ENCODE results near the gene SCARF1. TPM values are rescaled to one million over a fixed set of nuclear protein-coding genes. Genes with fewer than 3 reads are reported as not detected.

The SCARF1 gene
- total RNA-seq, 1 donor = 1.3 TPM

DNA sequence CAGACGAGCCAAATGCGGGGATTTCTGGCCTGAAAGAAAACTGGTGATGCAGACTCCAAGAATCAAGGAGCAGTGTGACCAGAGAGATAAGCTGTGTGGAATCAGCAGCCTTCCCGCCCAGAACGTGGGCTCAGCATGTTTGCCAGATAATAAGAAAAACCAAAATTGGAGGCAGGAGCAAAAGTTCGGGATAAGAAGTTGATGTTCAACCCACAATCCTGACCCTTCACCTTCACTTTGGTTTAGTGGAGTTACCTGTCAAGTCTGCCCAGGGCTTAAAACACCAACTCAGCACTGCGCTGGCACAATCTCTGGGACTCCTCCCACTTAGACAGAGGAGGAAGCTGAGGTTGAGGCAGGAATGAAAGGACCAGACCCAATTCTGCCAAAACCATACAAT, 20.0 kb downstream of the SCARF1 start:
- no peak for DNase-seq (ENCODE audit: low read depth)
- TF ChIP-seq, protein P1, sequence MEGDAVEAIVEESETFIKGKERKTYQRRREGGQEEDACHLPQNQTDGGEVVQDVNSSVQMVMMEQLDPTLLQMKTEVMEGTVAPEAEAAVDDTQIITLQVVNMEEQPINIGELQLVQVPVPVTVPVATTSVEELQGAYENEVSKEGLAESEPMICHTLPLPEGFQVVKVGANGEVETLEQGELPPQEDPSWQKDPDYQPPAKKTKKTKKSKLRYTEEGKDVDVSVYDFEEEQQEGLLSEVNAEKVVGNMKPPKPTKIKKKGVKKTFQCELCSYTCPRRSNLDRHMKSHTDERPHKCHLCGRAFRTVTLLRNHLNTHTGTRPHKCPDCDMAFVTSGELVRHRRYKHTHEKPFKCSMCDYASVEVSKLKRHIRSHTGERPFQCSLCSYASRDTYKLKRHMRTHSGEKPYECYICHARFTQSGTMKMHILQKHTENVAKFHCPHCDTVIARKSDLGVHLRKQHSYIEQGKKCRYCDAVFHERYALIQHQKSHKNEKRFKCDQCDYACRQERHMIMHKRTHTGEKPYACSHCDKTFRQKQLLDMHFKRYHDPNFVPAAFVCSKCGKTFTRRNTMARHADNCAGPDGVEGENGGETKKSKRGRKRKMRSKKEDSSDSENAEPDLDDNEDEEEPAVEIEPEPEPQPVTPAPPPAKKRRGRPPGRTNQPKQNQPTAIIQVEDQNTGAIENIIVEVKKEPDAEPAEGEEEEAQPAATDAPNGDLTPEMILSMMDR (IDR thresholded peaks at IDR 0.05; ENCODE audit: insufficient read depth, low read depth, low read length) = no peak
- no peak overlapping the region for H3K4me3 ChIP-seq (ENCODE audit: low read depth, low read length)

DNA sequence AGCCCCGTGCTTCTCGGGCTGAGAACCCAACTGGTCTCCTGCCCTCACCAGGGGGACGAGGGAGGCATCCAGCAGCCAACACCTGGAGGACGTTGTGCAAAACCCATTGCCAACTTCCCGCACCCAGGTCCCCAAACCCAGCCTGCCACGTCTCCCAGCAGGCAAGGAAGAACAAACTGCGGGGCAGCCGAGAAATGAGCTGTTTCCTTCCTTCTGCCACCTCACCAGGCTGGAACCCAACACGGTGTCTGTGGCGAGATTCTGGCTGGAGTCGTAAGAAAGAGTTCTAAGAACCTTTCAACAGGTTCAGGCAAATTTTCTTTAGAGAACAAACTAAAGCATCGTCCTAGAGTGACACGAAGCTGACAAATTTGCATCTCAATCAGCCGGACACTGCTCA, 20.5 kb downstream of the SCARF1 start:
- TF ChIP-seq, protein P1 (IDR thresholded peaks at IDR 0.05; ENCODE audit: insufficient read depth, low read depth, low read length) = no peak
- no peak for DNase-seq (ENCODE audit: low read depth)
- H3K4me3 ChIP-seq (ENCODE audit: low read depth, low read length) = no peak overlapping the region

DNA sequence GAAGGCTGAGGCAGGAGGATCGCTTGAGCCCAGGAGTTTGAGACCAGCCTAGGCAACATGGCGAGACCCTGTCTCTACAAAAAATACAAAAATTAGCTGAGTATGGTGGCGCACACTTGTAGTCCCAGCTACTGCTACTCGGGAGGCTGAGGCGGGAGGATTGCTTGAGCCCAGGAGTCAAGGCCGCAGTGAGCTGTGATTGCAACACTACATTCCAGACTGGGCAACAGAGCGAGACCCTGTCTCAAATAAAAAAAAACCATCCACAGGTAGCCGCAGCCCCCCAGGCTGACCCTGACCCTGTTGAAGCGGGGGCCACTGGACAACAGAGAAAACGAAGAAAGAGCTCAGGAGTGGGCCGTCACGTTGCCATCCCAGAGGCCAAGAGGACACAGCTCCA, 20.9 kb downstream of the SCARF1 start:
- TF ChIP-seq, protein P1 (IDR thresholded peaks at IDR 0.05; ENCODE audit: insufficient read depth, low read depth, low read length) = no peak
- no peak overlapping the region for H3K4me3 ChIP-seq (ENCODE audit: low read depth, low read length)
- no peak for DNase-seq (ENCODE audit: low read depth)

DNA sequence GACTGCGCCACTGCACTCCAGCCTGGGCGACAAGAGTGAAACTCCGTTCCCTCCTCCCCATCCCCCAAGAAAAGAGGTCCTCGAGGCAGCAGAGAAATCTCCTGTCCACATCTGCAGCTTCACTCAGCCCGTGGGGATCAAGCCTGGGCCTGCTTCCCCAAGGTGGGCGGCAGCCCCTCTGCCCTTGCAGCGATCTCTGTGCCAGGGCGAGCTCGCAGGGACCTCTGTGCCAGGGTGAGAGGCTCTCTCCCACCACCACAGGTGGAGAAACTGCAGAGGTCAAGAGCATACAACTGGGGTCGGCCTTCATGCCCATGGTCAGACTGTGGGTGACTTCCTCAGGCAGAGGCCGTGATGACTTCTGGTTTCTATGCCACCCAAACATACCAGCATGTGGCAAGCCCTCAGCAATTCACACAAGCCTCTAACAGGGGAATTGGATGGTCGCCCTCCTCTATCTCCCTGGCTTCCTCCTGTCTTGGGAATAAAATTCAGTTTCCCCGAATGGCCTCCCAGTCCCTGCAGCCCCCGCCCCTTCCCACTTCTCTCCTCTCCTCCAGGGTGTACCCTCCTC, 22.4 kb downstream of the SCARF1 start:
- TF ChIP-seq, protein P1 (IDR thresholded peaks at IDR 0.05; ENCODE audit: insufficient read depth, low read depth, low read length) = no peak
- no peak overlapping the region for H3K4me3 ChIP-seq (ENCODE audit: low read depth, low read length)
- DNase-seq (ENCODE audit: low read depth) = no peak

DNA sequence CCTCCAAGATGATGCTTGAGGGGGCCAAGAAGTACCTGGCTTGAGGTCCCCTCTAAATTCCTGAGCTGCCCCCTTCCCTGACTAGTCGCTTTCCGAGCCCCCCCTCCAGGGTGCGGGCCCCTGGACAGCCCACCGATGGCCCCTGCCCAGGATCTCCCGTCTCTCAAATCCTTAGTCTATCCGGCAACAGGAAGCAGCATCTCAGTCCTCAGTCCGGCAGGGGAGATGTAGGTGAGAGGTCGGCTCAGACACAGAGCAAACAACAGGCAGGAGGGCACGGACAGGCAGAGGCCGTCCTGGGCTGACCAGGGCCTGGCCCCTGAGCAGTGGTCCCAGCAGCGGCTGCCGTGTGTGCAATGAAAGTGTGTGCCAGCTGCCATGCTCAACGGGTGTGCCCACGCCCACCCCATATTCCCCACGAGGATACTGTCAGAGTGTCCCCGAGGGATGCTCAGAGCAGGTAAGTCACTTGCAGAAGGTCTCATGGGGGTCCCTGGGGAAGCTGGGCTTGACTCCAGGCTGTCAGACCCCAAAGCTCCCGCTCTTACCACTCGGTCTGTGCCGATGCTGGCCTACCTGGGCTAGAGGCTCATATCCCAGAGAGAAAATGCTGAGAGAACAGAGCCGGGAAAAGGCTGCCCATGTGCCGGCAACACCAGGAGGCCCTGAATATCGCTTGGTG, 24.1 kb downstream of the SCARF1 start:
- TF ChIP-seq, protein P1 (IDR thresholded peaks at IDR 0.05; ENCODE audit: insufficient read depth, low read depth, low read length) = no peak
- no peak for DNase-seq (ENCODE audit: low read depth)
- H3K4me3 ChIP-seq (ENCODE audit: low read depth, low read length) = no peak overlapping the region

DNA sequence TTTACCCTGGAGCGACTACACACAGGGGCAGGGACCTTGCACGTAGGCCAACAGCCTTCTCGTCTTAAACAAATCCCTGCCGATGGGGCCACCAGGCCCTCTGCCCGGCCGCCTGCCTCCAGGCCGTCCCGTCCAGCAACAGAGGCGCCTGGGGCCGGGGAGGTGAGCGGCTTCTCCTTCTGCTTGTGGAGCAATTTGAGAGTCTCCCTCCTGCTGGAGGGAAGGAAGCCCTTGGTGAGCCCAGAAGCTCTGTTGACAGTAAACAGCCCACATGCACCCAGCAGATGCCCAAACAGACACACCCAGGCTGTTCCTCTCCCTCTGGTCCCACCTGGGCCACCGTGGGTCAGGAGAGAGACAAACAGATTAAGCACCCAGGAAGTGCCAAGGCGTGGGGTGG, 25.0 kb downstream of the SCARF1 start:
- H3K4me3 ChIP-seq (ENCODE audit: low read depth, low read length) = no peak overlapping the region
- DNase-seq (ENCODE audit: low read depth) = no peak
- TF ChIP-seq, protein P1 (IDR thresholded peaks at IDR 0.05; ENCODE audit: insufficient read depth, low read depth, low read length) = no peak

All from fibroblast of villous mesenchyme (primary cell).